CMK (cell line): ENCODE data around the gene PDE8B.

Experiments
- DNase-seq: peaks from one replicate; pipeline ENCODE4 v3.0.0-alpha.2; 2010; ENCODE audit warnings: low read depth

The PDE8B gene

DNA sequence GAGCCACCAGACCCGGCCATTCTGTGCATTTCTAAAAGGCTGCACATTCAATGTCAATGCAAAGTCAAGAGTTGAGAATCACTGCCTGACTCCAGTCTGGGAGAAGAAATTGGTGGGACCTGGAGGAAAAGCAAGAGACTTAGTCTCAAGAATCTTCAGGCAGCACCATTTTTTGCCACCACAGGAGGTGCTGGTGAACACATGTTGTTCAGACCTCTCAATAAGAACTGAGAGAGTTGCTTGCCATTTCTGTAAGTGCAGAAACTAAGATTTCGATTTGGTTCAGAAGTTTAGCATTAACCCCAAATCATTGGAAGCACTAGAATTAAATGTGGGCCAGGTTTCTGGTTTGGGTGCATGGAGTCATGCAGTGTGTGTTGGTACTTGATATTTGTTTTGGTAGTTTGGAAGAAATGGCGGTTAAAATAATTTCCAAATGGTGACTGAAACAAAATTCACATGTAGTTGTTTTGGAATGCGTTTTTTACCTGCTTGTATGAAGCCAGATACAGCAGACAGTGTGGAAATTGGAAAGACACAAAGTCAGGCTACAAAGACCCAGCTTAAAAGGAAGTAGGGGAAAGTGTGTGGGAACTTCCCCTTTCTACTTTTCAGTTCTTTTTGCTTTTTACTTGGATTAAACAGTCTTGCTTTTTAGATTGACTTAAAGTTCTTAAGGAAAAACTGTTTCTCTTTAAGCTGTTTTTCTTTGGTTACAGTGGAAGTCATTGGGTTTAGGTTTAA, 20.4 kb downstream of the PDE8B start:
- DNase-seq: peak; percentile 18

DNA sequence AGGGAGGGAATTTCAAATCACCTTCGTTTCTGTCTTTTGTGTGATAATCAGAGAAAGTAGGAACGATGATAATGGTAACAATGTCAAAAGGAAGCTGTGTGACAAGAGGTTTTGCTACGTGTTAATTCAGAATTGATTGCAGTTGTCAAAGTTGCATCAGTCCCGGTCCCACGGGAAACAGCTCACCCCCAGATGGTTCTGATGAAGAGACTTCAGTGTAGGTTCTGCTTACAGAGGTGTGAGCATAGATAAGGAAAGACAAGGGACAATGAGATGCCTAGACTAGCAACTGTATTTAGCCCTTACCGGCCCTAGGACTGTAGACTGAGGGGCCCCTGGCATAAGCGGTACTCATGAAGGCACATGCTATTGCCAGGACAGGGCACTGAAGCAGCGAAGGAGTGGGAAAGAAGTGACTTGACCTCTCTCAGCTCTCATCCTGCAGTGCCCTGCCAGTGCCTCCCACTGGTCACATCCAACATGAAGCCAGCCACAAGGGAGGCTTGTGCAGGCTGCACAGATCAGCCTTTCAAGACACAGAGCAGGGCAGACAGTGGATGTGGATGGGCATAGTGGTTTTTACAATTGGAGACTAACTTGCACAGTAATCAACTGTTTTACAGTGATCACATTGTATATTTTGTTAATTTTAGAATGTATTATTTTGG, 21.1 kb downstream of the PDE8B start:
- no peak for DNase-seq

DNA sequence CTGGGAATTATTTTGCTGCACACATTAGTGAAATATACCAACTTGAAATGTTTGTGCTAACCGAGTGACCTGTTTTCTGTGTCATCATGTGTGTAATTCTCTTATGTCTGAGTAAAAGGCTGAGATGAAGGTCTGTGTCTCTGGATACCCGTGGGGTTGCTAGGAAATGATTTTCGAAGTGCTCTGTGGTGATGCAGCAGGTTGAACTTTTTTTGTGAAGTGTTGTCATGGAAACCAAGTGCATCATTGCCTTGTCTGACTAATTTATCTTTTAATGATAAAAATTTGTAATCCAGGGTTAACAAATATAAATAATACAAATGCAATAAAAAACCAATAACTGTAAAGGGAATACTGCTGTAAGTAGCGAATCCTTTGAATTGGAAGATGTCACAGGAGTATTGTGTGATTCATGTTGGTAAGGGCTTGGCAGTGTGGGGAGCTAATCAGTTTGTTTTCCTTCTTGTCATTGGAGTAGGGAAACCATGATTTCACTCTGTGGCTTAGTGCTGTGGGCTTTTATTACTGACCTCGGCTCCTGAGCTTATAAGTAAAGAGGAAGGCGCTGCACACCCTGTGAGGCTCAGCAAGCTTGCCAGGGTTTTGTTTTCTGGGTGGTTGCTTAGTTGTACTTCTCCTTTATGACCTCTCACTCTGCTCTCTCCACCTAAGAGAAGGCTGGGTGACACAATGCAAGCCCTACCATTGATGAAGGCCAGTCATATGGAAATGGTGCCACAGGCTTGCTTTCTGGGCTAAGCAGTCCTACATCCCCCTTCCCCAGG, 22.3 kb downstream of the PDE8B start:
- DNase-seq: no peak

- DNase-seq: no peak
Observed at GRCh38 chr5:77235846-77236721, 25.6 kb downstream of the PDE8B start.

DNA sequence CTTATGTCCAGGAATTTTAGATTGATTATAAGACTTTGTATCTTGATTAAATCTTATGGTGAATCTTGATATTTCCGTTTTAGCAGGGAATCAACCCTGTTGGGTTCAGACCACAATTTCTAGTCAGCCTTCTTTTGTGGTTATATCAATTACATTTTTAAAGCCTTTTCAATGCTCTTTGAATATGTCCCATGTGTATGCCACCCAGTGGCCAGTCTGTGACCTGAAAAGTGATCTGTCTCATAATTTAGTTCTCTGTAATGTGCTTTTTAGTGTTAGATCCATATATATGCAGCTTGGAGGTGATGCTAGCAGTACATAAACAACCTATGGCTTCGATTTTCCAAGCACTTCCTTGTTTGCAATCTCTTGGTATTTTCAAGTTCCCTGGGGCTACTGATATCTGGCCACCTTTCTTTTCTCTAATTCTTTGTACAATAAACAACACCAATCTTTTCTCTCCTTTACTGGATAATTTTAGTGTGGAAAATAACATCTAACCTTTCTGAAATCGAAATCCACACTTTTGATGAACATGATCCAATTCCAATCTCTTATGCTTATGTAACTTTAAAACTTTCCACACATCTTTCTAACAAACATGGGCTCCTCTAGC, 28.8 kb downstream of the PDE8B start:
- no peak for DNase-seq

DNA sequence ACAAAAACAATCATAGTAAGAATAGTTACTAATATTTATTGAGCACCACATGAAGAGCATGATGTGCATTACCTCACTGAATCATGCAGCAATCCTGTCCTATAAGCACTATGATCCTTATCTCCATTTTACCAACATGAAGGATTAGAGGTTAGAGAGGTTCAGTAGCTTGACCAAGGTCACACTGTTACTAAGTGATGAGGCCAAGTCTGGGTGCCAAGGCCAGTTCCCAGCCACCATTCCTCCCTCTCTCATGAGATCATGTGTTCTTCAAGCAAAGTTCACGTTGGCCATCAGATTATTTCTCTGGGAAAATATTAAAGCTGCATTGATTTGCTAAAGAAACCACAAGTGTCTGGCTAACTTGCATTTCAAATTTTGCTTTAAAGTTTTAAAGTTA, 31.0 kb downstream of the PDE8B start:
- no peak for DNase-seq

DNA sequence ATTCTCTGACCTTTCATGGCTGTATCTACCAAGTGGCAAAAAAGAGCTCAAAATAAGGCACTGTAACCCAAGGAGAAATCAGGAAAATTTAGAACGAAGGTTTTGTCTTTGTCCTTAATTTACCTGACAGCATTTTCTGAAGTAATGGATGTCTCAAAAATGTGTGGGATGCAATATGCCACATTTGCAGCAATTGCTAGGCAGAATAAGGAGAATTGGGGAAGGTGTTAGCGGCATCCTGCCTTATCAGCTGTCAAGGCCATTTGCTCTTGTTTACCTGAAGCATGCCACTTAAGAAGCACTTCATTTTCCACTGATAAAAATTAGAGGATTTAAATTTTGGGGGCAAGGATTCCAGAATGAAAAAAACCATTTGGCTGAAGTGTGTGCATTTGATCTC, 39.0 kb downstream of the PDE8B start:
- DNase-seq: no peak

DNA sequence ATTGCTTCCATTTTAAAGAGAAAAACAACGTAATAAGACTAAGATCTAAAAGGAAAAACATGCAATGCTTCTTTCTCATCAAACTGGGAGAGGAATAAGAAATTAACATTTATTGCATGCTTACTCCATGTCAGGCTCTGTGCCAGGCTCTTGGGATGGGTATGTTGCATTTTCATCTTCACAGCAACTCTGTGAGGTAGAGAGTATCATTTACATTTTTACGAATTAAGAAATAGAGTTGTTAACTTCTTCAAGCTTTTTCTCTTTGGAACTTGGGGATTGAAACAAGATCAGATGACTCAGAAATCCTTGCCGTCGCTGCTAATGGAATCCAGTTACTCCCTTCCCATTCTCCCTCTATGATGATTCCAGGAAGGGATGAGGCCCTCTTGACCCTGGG, 39.5 kb downstream of the PDE8B start:
- DNase-seq: no peak

DNA sequence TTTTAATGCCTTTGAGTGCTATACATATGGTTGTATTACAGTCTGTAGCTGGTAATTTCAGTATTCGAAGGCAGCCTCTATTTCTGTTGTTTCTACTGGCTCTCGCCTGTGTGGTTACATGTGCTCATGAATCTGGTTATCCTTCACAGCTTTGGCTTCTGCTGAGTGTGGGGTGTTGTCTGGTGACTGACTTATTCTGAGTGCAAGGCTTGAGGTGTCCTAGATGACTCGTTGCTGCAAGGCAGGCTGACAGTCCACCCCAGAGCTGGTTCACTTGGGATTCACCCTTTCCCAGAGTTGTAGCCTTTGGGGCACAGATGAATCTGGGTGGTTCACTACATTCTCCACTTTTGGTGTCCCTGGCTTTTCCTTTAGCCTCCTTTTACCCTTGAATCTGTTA, 41.4 kb downstream of the PDE8B start:
- DNase-seq: no peak

GRCh38 chr5:77255617-77256016, 45.1 kb downstream of the PDE8B start:
- DNase-seq: no peak

DNA sequence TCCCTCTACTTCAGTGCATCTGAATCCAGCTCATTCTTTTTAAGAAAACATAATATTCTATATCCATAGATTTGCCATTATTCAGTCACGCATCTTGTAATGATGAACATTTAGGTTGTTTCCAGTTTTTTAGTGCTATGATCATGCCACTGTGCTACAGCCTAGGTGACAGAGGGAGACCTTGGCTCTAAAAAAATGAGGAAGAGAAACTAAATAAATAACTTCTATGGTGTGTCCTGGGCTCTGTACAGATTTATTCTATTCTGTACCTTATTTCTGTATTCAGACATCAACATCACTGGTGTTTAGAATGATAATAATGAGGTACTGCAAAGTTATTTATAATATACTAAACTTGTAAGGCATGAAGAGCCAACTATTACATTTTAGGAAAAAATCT, 45.9 kb downstream of the PDE8B start:
- DNase-seq: no peak

GRCh38 chr5:77258652-77259051, 48.2 kb downstream of the PDE8B start:
- no peak for DNase-seq

GRCh38 chr5:77259476-77259875, 49.0 kb downstream of the PDE8B start:
- no peak for DNase-seq

- no peak for DNase-seq
Observed at GRCh38 chr5:77262697-77263096, 52.2 kb downstream of the PDE8B start.

DNA sequence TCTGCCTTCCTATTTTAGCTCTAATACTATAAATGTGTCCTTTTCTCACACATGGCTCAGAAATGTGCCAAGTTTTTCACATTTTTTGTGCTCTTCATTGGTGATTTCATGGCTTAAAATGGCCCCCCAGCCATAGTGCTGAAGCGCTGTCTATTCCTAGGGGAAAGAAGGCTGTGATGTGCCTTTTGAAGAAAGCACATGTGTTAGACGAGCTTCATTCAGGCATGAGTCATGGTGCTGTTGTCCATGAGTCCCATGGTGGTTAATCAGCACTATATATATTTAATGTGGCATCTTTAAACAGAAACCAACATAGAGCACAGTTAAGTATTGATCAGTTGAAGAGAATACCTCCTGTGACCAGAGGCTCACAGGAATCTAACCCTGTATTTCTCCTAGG, 55.8 kb downstream of the PDE8B start:
- no peak for DNase-seq

DNA sequence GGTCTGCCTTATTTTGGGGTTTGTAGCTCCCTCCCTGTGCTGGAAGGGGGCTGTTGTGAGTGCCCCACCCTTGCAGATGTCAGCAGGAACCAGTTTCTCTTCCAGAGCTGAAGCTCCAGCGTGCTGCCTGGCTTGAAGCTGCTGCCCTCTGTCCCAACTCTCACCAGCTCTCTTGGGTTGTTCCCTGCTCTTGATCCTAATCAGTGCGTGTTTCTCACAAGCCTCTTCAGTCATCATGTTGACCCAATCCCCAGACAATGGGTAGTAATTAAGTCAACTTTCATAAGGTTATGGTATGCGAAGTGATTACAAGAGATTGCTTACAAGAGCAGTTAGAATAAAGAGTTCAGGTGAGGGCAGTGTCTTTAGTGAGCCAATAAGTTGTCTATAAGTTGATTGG, 57.0 kb downstream of the PDE8B start:
- no peak for DNase-seq

GRCh38 chr5:77272206-77272605, 61.7 kb downstream of the PDE8B start:
- no peak for DNase-seq

DNA sequence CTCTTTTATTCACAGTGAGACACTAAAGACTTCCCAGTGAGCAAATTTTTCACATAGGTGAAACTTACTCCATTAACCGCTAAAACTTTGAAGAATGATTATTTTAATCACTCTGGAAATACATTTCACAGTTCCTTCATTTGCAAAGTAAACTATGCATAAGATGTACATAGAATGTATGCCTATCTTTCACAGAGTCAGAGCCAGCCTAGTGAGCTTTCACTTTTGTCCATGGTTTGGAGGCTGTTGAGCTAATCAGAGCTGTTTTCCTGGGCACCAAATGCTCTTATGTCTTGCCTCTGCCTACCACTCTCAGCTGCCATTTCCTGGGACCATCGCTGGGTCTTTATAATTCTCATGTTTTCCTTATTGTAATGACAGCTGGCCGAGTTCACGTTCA, 67.3 kb downstream of the PDE8B start:
- no peak for DNase-seq

DNA sequence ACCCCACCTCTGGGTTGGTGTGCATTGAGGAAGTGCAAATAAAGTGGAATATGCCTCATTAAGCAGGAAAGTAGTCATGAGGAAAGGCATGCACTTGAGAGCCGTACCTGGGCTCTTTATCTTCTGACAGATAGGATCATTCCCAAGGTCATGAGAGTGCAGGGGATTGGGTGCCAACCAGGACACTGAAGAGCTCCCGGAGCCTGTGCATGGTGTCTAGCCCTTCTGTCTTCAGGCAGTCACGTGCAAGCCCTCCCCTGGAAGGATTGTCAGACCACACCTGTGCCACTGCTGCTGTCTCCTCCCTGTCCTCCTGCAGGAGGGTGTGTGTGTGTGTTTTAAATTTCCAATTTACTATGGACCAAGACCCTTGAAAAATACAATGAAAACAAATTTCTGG, 69.6 kb downstream of the PDE8B start:
- no peak for DNase-seq

DNA sequence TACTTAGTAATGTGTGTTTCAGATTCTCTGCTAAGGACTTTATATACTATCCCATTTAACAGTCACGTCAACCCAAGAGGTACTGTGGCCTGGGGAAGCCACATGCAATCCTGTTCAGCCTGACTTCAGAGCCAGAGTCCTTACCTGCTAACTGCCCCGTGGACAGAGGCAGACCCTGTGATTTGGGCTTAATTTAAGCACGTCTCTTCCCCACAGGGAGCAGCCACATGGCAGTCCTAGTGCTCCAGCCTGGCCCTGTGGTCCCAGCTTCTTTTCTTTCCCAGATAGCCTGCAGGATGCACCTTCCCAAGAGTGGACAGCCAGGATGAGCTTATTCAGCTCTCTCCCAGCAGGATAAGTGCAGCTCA, 71.5 kb downstream of the PDE8B start:
- DNase-seq: no peak

DNA sequence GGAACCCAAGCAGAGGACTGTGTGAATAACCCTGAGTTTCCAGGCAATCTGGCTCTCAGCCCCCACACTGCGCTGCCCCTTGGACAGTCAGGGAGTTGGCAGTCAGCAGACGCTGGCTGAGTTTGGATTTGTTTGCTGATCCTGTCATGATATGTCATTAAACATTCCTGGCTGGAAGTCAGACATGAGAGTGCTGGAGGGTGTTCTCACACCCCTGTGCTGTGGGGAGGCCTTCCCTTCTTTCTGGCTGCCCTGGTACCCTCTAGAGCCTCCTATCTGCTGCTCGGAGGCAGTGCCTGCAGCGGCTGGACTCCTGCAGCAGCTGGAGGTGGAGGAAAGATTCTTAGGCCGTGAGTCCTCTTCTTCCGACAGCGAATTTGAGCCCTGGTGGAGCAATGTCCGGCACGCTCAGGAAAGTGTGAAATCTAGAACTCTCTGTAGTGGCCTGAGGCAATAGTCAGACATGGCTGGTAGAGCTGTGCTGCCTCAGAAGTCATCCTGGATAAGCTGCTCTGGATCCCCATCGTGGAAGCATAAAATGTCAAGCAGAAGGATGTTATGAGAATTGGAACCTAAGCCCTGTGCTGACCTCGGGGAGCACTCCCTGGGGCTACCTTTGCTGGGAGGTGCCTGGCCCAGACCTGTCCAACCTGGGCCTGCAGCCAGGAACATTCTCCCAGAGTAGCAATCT, 72.0 kb downstream of the PDE8B start:
- no peak for DNase-seq
